Measurements from ENCODE around the gene CDYL2.

GRCh38 chr16:80852261-80852872 is 48.0 kb upstream of the CDYL2 start:
- TF ChIP-seq POLR2A (IDR thresholded peaks at IDR 0.05; ENCODE audit: low read depth, low read length) (no peak), POLR2AphosphoS5 (IDR thresholded peaks at IDR 0.05; ENCODE audit: low read depth, low read length) (no peak), TAF1 (IDR thresholded peaks at IDR 0.05; ENCODE audit: borderline replicate concordance, low read depth, low read length) (no peak)
